MCF 10A (cell line): ENCODE data around the gene P2RY14. TPM values are rescaled to one million over a fixed set of nuclear protein-coding genes. Genes with fewer than 3 reads are reported as not detected.

Experiments
- BruUV-seq: library from RNA; stranded (reverse); fragments of 400-500 nt; replicated peaks from 2 replicates; lab custom pipeline; 2021; lab: Mats Ljungman, UMichigan
- CTCF ChIA-PET: fragments of 300-600 bp; sonication (Branson Sonifier 250); formaldehyde crosslinking; extraction: SDS; loops from one replicate; lab custom pipeline; 2021; ENCODE audit warnings: antibody characterized with exemption, inconsistent platforms; lab: Yijun Ruan, JAX
- POLR2A ChIA-PET: fragments of 300-600, 350-650 bp; sonication (Branson Sonifier 250); formaldehyde crosslinking; extraction: SDS; loops from one replicate; lab custom pipeline; 2020; ENCODE audit warnings: antibody characterized with exemption, inconsistent platforms; lab: Yijun Ruan, JAX
- DNase-seq: peaks from one replicate; pipeline ENCODE4 v3.0.0-alpha.2; 2018; ENCODE audit not compliant: unreplicated experiment
- H3K27ac Mint-ChIP-seq: one replicate; pipeline ENCODE4 v1.8.0; 2022; ENCODE audit warnings: mild to moderate bottlenecking, low read depth, mixed read lengths; ENCODE audit not compliant: unreplicated experiment
- H3K27me3 Mint-ChIP-seq: one replicate; pipeline ENCODE4 v1.8.0; 2022; ENCODE audit warnings: mixed read lengths; ENCODE audit not compliant: insufficient read depth, unreplicated experiment
- H3K36me3 Mint-ChIP-seq: one replicate; pipeline ENCODE4 v1.8.0; 2022; ENCODE audit warnings: mild to moderate bottlenecking, moderate library complexity, mixed read lengths; ENCODE audit not compliant: insufficient read depth, unreplicated experiment
- H3K4me1 Mint-ChIP-seq: one replicate; pipeline ENCODE4 v1.8.0; 2022; ENCODE audit warnings: mixed read lengths; ENCODE audit not compliant: insufficient read depth, unreplicated experiment
- H3K4me3 Mint-ChIP-seq: one replicate; pipeline ENCODE4 v1.8.0; 2022; ENCODE audit warnings: mild to moderate bottlenecking, moderate library complexity, mixed read lengths; ENCODE audit not compliant: unreplicated experiment
- H3K9me3 Mint-ChIP-seq: one replicate; pipeline ENCODE4 v1.8.0; 2022; ENCODE audit warnings: mixed read lengths; ENCODE audit not compliant: unreplicated experiment
- intact Hi-C: fragments of 100-400 bp; cut with micrococcal nuclease; formaldehyde crosslinking; loops from 2 replicates; pipeline ENCODE4 v1.14.1; 2022
- total RNA-seq: library from RNA; stranded (reverse); gene quantifications from 2 replicates; pipeline ENCODE4 v1.2.3, GENCODE V29; 2022
- TF ChIP-seq, protein P1 (sequence below): fragments of 200-600 bp; IDR thresholded peaks from one replicate; pipeline ENCODE4 v1.8.0; 2022; ENCODE audit warnings: antibody characterized with exemption, mild to moderate bottlenecking; ENCODE audit not compliant: unreplicated experiment

The P2RY14 gene
- total RNA-seq, 1 experiment from 2014 or later = not detected

GRCh38 chr3:151316267-151316991, 38.1 kb upstream of the P2RY14 start, which contains the start of gene GPR87:
TSS of gene GPR87 (minus strand) at chr3:151316820. CDS start at chr3:151300100, 16,720 bp downstream.
- peak; percentile 90 for DNase-seq
- BruUV-seq = TSS peak; percentile 74
- ChIA-PET POLR2A (interaction anchor here (0.6 to 7.2 kb wide), 18 partner anchors 9 to 1845 kb away, joined by 3 to 341 read pairs (median 4); no protein-coding TSS in a partner anchor), CTCF (interaction anchor here (0.5 to 1.5 kb wide), 6 partner anchors 9 to 28 kb away, joined by 4 to 14 read pairs (median 4); no protein-coding TSS in a partner anchor)
- H3K36me3 Mint-ChIP-seq = peaks cover 20% of the 10 kb centered on the region
- TF ChIP-seq, protein P1, sequence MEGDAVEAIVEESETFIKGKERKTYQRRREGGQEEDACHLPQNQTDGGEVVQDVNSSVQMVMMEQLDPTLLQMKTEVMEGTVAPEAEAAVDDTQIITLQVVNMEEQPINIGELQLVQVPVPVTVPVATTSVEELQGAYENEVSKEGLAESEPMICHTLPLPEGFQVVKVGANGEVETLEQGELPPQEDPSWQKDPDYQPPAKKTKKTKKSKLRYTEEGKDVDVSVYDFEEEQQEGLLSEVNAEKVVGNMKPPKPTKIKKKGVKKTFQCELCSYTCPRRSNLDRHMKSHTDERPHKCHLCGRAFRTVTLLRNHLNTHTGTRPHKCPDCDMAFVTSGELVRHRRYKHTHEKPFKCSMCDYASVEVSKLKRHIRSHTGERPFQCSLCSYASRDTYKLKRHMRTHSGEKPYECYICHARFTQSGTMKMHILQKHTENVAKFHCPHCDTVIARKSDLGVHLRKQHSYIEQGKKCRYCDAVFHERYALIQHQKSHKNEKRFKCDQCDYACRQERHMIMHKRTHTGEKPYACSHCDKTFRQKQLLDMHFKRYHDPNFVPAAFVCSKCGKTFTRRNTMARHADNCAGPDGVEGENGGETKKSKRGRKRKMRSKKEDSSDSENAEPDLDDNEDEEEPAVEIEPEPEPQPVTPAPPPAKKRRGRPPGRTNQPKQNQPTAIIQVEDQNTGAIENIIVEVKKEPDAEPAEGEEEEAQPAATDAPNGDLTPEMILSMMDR = no peak
- peak within 1 kb of the TSS; percentile 94 for H3K27ac Mint-ChIP-seq
- H3K4me1 Mint-ChIP-seq = peaks cover 28% of the 10 kb centered on the region
- intact Hi-C loops = loop anchor here (1.0 kb wide), 1 partner anchor 11 kb away; no protein-coding TSS in a partner anchor
- no peaks in the 10 kb centered on the region for H3K9me3 Mint-ChIP-seq
- H3K27me3 Mint-ChIP-seq = no peaks in the 10 kb centered on the region
- H3K4me3 Mint-ChIP-seq = peak within 1 kb of the TSS; percentile 80

DNA sequence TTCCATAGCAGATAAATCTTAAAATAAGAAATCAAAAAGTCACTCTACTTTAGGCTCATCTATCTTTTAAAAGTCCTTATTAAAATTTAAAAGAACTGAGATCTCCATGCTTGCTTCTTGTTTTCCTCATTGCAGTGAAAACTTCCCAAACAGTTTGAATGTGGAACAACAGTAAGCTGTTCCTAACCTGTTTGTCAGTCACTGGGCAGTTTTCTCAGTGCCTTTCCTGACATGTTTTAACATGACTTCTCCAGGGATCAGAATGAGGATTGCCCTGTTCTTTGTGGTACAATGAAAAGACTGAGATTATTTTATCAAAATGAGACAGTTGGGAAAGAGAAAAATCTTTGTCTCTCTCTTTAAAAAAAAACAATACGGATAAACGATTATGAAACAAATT, 37.5 kb upstream of the P2RY14 start:
- CTCF ChIA-PET = interaction anchor here (0.8 to 3.5 kb wide), 6 partner anchors 8 to 27 kb away, joined by 4 to 29 read pairs (median 4); no protein-coding TSS in a partner anchor

DNA sequence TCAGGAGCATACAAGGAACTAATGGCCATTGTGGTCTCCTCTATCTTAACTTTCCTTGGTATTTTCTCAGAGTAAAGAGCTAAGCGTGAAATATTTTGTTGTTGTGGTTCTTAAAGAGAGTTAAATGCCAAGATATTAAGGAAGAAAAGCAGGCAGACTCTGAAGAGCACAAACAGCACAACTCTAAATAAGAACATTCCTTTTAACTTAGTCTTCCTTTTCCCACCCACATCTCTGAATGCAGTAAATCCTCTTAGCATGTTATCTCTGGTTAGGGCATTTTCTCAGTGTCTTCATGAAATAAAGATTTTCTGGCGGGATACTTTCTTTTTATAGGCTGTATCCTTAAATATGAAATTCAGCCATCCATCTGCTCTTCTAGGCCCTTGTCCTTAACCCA, 36.8 kb upstream of the P2RY14 start:
- Mint-ChIP-seq H3K36me3 (peaks cover 30% of the 10 kb centered on the region), H3K27ac (peak overlapping the region; percentile 94), H3K4me3 (peak overlapping the region; percentile 80), H3K4me1 (peaks cover 26% of the 10 kb centered on the region), H3K27me3 (no peaks in the 10 kb centered on the region), H3K9me3 (no peaks in the 10 kb centered on the region)
- no TSS peak for BruUV-seq
- ChIA-PET POLR2A (interaction anchor here (0.7 to 7.2 kb wide), 10 partner anchors 8 to 1857 kb away, joined by 3 to 341 read pairs (median 6); no protein-coding TSS in a partner anchor), CTCF (interaction anchor here (3.5 to 4.6 kb wide), 2 partner anchors 10 to 13 kb away, joined by 17 to 29 read pairs; no protein-coding TSS in a partner anchor)
- TF ChIP-seq, protein P1 = no peak
- no peak for DNase-seq
- intact Hi-C loops = no loop called here

More for the DNA sequence above, 37.5 kb upstream of the P2RY14 start:
- H3K9me3 Mint-ChIP-seq = no peaks in the 10 kb centered on the region
- peak; percentile 71 for DNase-seq
- intact Hi-C loops = loop anchor here (1.0 kb wide), 1 partner anchor 11 kb away; no protein-coding TSS in a partner anchor
- TF ChIP-seq, protein P1 = no peak
- H3K27ac Mint-ChIP-seq = peak overlapping the region; percentile 94
- peak overlapping the region; percentile 80 for H3K4me3 Mint-ChIP-seq
- peaks cover 23% of the 10 kb centered on the region for H3K36me3 Mint-ChIP-seq
- no peaks in the 10 kb centered on the region for H3K27me3 Mint-ChIP-seq
- BruUV-seq = no TSS peak
- POLR2A ChIA-PET = interaction anchor here (0.6 to 7.2 kb wide), 16 partner anchors 9 to 1845 kb away, joined by 3 to 341 read pairs (median 4); no protein-coding TSS in a partner anchor
- peaks cover 26% of the 10 kb centered on the region for H3K4me1 Mint-ChIP-seq

- peak overlapping the region; percentile 94 for H3K27ac Mint-ChIP-seq
These were observed 36.3 kb upstream of the P2RY14 start for GRCh38 chr3:151314593-151314992.

More at GRCh38 chr3:151314593-151314992, 36.3 kb upstream of the P2RY14 start:
- ChIA-PET CTCF (interaction anchor here (3.5 to 4.6 kb wide), 2 partner anchors 9 to 14 kb away, joined by 17 to 29 read pairs; no protein-coding TSS in a partner anchor), POLR2A (interaction anchor here (0.7 to 7.2 kb wide), 5 partner anchors 8 to 1858 kb away, joined by 3 to 341 read pairs (median 7); no protein-coding TSS in a partner anchor)
- H3K27me3 Mint-ChIP-seq = no peaks in the 10 kb centered on the region
- TF ChIP-seq, protein P1 = no peak
- BruUV-seq = no TSS peak
- DNase-seq = no peak
- peaks cover 26% of the 10 kb centered on the region for H3K4me1 Mint-ChIP-seq
- H3K4me3 Mint-ChIP-seq = peak overlapping the region; percentile 80
- peaks cover 35% of the 10 kb centered on the region for H3K36me3 Mint-ChIP-seq
- no peaks in the 10 kb centered on the region for H3K9me3 Mint-ChIP-seq
- intact Hi-C loops = no loop called here
